Measurements from ENCODE around the gene MFGE8. TPM values are rescaled to one million over a fixed set of nuclear protein-coding genes. Genes with fewer than 3 reads are reported as not detected.
A peak's percentile ranks its signal among the peaks of the same experiment; 100 is the strongest.

Gene MFGE8
- total RNA-seq, 1 experiment from 2014 or later = 409 TPM

- BruUV-seq (replicated peaks) = no TSS peak
- Mint-ChIP-seq H3K27ac (ENCODE audit: unreplicated experiment) (no peak overlapping the region), H3K36me3 (ENCODE audit: insufficient read depth, unreplicated experiment) (peaks cover 72% of the 10 kb centered on the region), H3K4me1 (ENCODE audit: low read depth, unreplicated experiment) (peaks cover 17% of the 10 kb centered on the region), H3K27me3 (ENCODE audit: insufficient read depth, unreplicated experiment) (no peaks in the 10 kb centered on the region), H3K9me3 (ENCODE audit: unreplicated experiment) (no peaks in the 10 kb centered on the region), H3K4me3 (ENCODE audit: unreplicated experiment) (no peak overlapping the region)
- Histone ChIP-seq H3K9me3 (no peaks in the 10 kb centered on the region), H3K4me3 (ENCODE audit: low read depth, low read length) (no peak overlapping the region), H3K36me3 (ENCODE audit: control insufficient read depth, insufficient read depth, low read length) (peaks cover 4% of the 10 kb centered on the region), H3K4me1 (peaks cover 13% of the 10 kb centered on the region; the same call in 1 of the 2 replicates), H3K27me3 (replicated peaks; ENCODE audit: control insufficient read depth, insufficient read depth, low read length) (no peaks in the 10 kb centered on the region)
- ChIA-PET POLR2A (no interaction called here), CTCF (interaction anchor here (0.7 kb wide), 1 partner anchor 278 kb away, joined by 3 read pairs; no protein-coding TSS in a partner anchor)
- TF ChIP-seq, protein P1, sequence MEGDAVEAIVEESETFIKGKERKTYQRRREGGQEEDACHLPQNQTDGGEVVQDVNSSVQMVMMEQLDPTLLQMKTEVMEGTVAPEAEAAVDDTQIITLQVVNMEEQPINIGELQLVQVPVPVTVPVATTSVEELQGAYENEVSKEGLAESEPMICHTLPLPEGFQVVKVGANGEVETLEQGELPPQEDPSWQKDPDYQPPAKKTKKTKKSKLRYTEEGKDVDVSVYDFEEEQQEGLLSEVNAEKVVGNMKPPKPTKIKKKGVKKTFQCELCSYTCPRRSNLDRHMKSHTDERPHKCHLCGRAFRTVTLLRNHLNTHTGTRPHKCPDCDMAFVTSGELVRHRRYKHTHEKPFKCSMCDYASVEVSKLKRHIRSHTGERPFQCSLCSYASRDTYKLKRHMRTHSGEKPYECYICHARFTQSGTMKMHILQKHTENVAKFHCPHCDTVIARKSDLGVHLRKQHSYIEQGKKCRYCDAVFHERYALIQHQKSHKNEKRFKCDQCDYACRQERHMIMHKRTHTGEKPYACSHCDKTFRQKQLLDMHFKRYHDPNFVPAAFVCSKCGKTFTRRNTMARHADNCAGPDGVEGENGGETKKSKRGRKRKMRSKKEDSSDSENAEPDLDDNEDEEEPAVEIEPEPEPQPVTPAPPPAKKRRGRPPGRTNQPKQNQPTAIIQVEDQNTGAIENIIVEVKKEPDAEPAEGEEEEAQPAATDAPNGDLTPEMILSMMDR (IDR thresholded peaks at IDR 0.05; ENCODE audit: insufficient read depth in 1 of 2, low read depth in 1 of 2, low read length in 1 of 2, severe bottlenecking in 1 of 2, unreplicated experiment in 1 of 2) = no peak
- intact Hi-C loops (cut with micrococcal nuclease; ENCODE audit: unreplicated experiment) = loop anchor here (5.0 kb wide), 1 partner anchor 272 kb away; no protein-coding TSS in a partner anchor
- DNase-seq = no peak
Measured at GRCh38 chr15:88900309-88900981, 12.7 kb downstream of the MFGE8 start.

DNA sequence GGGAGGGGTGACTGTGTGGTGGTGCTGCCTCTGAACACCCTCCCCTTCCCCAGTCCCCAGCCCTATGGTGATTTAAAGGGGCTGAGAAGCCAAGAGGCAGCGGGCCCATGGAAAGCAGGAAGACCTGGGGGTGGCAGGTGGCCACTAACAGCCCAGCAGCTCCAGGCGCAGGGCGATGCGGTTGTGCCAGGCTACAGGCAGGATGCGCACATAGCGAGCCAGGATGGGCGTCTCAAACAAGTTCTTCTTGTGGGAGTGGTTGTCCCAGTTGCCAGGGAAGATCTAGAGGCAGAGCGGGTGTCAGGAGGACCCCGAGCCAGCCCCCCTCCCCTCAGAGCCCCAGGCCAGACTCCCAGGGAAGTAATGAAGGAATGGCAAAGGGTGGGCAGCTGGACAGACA is 13.9 kb downstream of the MFGE8 start:
- Mint-ChIP-seq H3K4me3 (ENCODE audit: unreplicated experiment) (no peak overlapping the region), H3K36me3 (ENCODE audit: insufficient read depth, unreplicated experiment) (peaks cover 68% of the 10 kb centered on the region), H3K9me3 (ENCODE audit: unreplicated experiment) (no peaks in the 10 kb centered on the region), H3K27me3 (ENCODE audit: insufficient read depth, unreplicated experiment) (no peaks in the 10 kb centered on the region), H3K4me1 (ENCODE audit: low read depth, unreplicated experiment) (peaks cover 7% of the 10 kb centered on the region), H3K27ac (ENCODE audit: unreplicated experiment) (no peak overlapping the region)
- no peak overlapping the region for H3K4me3 ChIP-seq (ENCODE audit: low read depth, low read length)
- H3K36me3 ChIP-seq (ENCODE audit: control insufficient read depth, insufficient read depth, low read length) = peaks cover 3% of the 10 kb centered on the region
- no TSS peak for BruUV-seq (replicated peaks)
- no peak for DNase-seq
- ChIA-PET POLR2A (no interaction called here), CTCF (no interaction called here)
- intact Hi-C loops (cut with micrococcal nuclease; ENCODE audit: unreplicated experiment) = no loop called here
- peaks cover 2% of the 10 kb centered on the region; the same call in 1 of the 2 replicates for H3K4me1 ChIP-seq
- no peaks in the 10 kb centered on the region for H3K9me3 ChIP-seq
- H3K27me3 ChIP-seq (replicated peaks; ENCODE audit: control insufficient read depth, insufficient read depth, low read length) = no peaks in the 10 kb centered on the region
- TF ChIP-seq, protein P1 (IDR thresholded peaks at IDR 0.05; ENCODE audit: insufficient read depth in 1 of 2, low read depth in 1 of 2, low read length in 1 of 2, severe bottlenecking in 1 of 2, unreplicated experiment in 1 of 2) = no peak

GRCh38 chr15:88898736-88899135 is 14.4 kb downstream of the MFGE8 start:
- H3K4me3 ChIP-seq (ENCODE audit: low read depth, low read length) = no peak overlapping the region
- H3K27me3 ChIP-seq (replicated peaks; ENCODE audit: control insufficient read depth, insufficient read depth, low read length) = no peaks in the 10 kb centered on the region
- H3K36me3 Mint-ChIP-seq (ENCODE audit: insufficient read depth, unreplicated experiment) = peaks cover 62% of the 10 kb centered on the region
- H3K4me3 Mint-ChIP-seq (ENCODE audit: unreplicated experiment) = no peak overlapping the region
- H3K27ac Mint-ChIP-seq (ENCODE audit: unreplicated experiment) = no peak overlapping the region
- intact Hi-C loops (cut with micrococcal nuclease; ENCODE audit: unreplicated experiment) = no loop called here
- TF ChIP-seq, protein P1 (IDR thresholded peaks at IDR 0.05; ENCODE audit: insufficient read depth in 1 of 2, low read depth in 1 of 2, low read length in 1 of 2, severe bottlenecking in 1 of 2, unreplicated experiment in 1 of 2) = no peak
- POLR2A ChIA-PET = no interaction called here
- DNase-seq = no peak
- H3K36me3 ChIP-seq (ENCODE audit: control insufficient read depth, insufficient read depth, low read length) = peaks cover 2% of the 10 kb centered on the region
- CTCF ChIA-PET = no interaction called here
- H3K4me1 Mint-ChIP-seq (ENCODE audit: low read depth, unreplicated experiment) = peaks cover 7% of the 10 kb centered on the region
- H3K4me1 ChIP-seq = no peaks in the 10 kb centered on the region
- no peaks in the 10 kb centered on the region for H3K27me3 Mint-ChIP-seq (ENCODE audit: insufficient read depth, unreplicated experiment)
- no peaks in the 10 kb centered on the region for H3K9me3 Mint-ChIP-seq (ENCODE audit: unreplicated experiment)
- BruUV-seq (replicated peaks) = TSS peak; percentile 79
- H3K9me3 ChIP-seq = no peaks in the 10 kb centered on the region
